Placental pericyte (primary cell): ENCODE results near the gene GNA15. TPM values are rescaled to one million over a fixed set of nuclear protein-coding genes. Genes with fewer than 3 reads are reported as not detected.

ENCODE experiments used
- total RNA-seq: library from RNA; depleted of rRNA; stranded (reverse); fragments of >200 nt; gene quantifications from 2 replicates; pipeline ENCODE4 v1.2.3, GENCODE V29; 2012

GNA15 gene, protein sequence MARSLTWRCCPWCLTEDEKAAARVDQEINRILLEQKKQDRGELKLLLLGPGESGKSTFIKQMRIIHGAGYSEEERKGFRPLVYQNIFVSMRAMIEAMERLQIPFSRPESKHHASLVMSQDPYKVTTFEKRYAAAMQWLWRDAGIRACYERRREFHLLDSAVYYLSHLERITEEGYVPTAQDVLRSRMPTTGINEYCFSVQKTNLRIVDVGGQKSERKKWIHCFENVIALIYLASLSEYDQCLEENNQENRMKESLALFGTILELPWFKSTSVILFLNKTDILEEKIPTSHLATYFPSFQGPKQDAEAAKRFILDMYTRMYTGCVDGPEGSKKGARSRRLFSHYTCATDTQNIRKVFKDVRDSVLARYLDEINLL
- 0.14 TPM in 1 of 2 replicates, not detected in the other for total RNA-seq

GRCh38 chr19:3135961-3136683 lies at the start of gene GNA15:
Gene GNA15, plus strand, starts transcription at chr19:3136033. Its CDS starts 418 bp downstream, at chr19:3136451.

GRCh38 chr19:3178377-3178972 lies 42.6 kb downstream of the GNA15 start, which contains the start of gene S1PR4:
Gene S1PR4, plus strand, starts transcription at chr19:3178769. Its CDS starts 24 bp downstream, at chr19:3178793.

DNA sequence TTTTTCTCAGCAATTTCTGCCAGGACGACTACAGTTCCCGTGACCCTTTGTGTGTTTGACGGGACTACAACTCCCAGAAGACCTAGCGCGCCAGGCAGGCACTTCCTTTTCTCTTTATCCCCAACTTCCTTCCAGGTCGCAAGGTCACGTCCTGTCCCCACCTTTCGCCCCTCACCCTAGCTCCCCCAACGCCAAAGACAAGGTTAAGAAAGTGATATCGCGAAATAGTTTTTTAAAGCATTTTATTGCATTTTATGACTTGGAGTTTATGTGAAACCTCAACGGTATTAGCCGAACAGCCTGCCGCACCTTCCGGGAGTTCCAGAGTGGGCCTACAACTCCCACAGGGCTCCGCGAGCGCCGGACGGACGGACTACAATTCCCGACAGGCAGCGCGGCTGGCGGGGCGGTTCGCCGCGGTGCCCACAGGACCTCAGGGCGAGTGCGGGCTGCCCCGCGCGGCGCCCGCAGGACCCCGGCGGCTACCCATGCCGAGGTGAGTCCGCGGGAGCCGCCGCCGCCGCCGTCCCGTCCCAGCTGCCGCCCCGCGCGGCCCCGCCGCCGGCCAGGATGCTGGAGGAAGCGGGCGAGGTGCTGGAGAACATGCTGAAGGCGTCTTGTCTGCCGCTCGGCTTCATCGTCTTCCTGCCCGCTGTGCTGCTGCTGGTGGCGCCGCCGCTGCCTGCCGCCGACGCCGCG lies 49.8 kb downstream of the GNA15 start, which contains the start of gene NCLN:
Gene NCLN, plus strand, starts transcription at position 470 of the 699 bp plus-strand sequence. Its CDS starts 101 bp downstream, at position 571.

Other genes with a start within 250 kb of the GNA15 start
- 3.3 and 3.7 TPM in 2 replicates for gene ZNF57, start 235.1 kb upstream of the GNA15 start, total RNA-seq
- gene ZNF77, start 191.1 kb upstream of the GNA15 start, total RNA-seq: 3.0 and 3.1 TPM in 2 replicates
- gene TLE6, start 158.5 kb upstream of the GNA15 start, total RNA-seq: not detected in 2 replicates
- 1.0 and 1.3 TPM in 2 replicates for gene TLE2, start 106.8 kb upstream of the GNA15 start, total RNA-seq
- 263 and 307 TPM in 2 replicates for gene TLE5, start 73.5 kb upstream of the GNA15 start, total RNA-seq
- 89.5 and 120 TPM in 2 replicates for gene GNA11, start 41.7 kb upstream of the GNA15 start, total RNA-seq
- not detected in 2 replicates for gene S1PR4, start 42.7 kb downstream of the GNA15 start, total RNA-seq
- 52.1 and 103 TPM in 2 replicates for gene NCLN, start 49.9 kb downstream of the GNA15 start, total RNA-seq
- gene CELF5, start 88.6 kb downstream of the GNA15 start, total RNA-seq: 0.43 and 0.44 TPM in 2 replicates
- 54.9 and 83.8 TPM in 2 replicates for gene NFIC, start 230.6 kb downstream of the GNA15 start, total RNA-seq